ENCODE results near the gene RAB40C.

- TF ChIP-seq CTCF (conservative IDR thresholded peaks at IDR 0.05; ENCODE audit: low read depth, low read length) (no peak), EZH2 (IDR thresholded peaks at IDR 0.05; ENCODE audit: borderline replicate concordance, low read depth, low read length, poor library complexity, severe bottlenecking) (no peak)
These were observed 56.2 kb downstream of the RAB40C start for GRCh38 chr16:645852-646678.
